B cell (primary cell): ENCODE measurements around the gene FBXO48.

Experiments
- EZH2 ChIP-seq: IDR thresholded peaks from 2 replicates; pipeline ENCODE4 v1.6.1; 2012; ENCODE audit warnings: borderline replicate concordance, low read depth, mild to moderate bottlenecking, moderate library complexity, low read length; ENCODE audit not compliant: insufficient read depth, poor library complexity, severe bottlenecking
- TF ChIP-seq, protein P1 (sequence below): fragments of 200-600 bp; IDR thresholded peaks from one replicate; pipeline ENCODE4 v1.8.0; 2022; ENCODE audit warnings: antibody characterized with exemption, mild to moderate bottlenecking

DNA sequence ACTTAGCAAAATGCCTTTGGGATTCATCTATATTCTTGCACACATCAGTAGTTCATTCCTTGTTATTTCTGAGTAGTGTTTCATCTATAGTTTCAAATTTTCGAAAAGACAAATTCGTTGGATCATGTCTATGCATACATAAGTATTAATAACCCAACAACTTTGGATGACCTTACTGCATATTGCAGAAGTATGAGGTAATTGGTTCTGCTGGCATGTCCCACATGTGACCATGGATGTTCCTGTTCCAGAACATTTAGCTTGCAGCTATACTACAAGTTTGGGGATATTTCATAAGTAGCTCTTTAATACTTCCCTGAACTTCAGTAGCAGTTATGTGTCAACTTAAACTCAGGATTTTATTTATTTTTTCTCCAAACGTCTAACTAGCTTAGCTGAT, 45.2 kb upstream of the FBXO48 start:
- TF ChIP-seq, protein P1, sequence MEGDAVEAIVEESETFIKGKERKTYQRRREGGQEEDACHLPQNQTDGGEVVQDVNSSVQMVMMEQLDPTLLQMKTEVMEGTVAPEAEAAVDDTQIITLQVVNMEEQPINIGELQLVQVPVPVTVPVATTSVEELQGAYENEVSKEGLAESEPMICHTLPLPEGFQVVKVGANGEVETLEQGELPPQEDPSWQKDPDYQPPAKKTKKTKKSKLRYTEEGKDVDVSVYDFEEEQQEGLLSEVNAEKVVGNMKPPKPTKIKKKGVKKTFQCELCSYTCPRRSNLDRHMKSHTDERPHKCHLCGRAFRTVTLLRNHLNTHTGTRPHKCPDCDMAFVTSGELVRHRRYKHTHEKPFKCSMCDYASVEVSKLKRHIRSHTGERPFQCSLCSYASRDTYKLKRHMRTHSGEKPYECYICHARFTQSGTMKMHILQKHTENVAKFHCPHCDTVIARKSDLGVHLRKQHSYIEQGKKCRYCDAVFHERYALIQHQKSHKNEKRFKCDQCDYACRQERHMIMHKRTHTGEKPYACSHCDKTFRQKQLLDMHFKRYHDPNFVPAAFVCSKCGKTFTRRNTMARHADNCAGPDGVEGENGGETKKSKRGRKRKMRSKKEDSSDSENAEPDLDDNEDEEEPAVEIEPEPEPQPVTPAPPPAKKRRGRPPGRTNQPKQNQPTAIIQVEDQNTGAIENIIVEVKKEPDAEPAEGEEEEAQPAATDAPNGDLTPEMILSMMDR, result no peak
- TF ChIP-seq EZH2, result no peak
